Adipocyte (in vitro differentiated cells): ENCODE results near the gene CCNC.

Experiments
- DNase-seq: peaks from one replicate; pipeline ENCODE4 v3.0.0-alpha.2; 2015; ENCODE audit warnings: low read depth
- H3K27me3 ChIP-seq: replicated peaks from 2 replicates; pipeline ENCODE4 v1.7.0; 2013; ENCODE audit warnings: mild to moderate bottlenecking, low read length, moderate library complexity; ENCODE audit not compliant: control insufficient read depth, insufficient read depth
- H3K36me3 ChIP-seq: 2 replicates; pipeline ENCODE4 v1.7.0; 2013; ENCODE audit warnings: low read length, mild to moderate bottlenecking, moderate library complexity; ENCODE audit not compliant: control insufficient read depth, insufficient read depth, severe bottlenecking
- H3K4me1 ChIP-seq: 2 replicates; pipeline ENCODE4 v1.7.0; 2013; ENCODE audit warnings: mild to moderate bottlenecking, low read length, moderate library complexity; ENCODE audit not compliant: control insufficient read depth, insufficient read depth
- H3K4me3 ChIP-seq: 2 replicates; pipeline ENCODE4 v1.7.0; 2013; ENCODE audit warnings: mild to moderate bottlenecking, low read length, moderate library complexity
- H3K9ac ChIP-seq: 2 replicates; pipeline ENCODE4 v1.7.0; 2013; ENCODE audit warnings: mild to moderate bottlenecking, low read length, moderate library complexity
- H3K9me3 ChIP-seq: 2 replicates; pipeline ENCODE4 v1.7.0; 2013; ENCODE audit warnings: mild to moderate bottlenecking, low read length, moderate library complexity; ENCODE audit not compliant: control insufficient read depth

Gene CCNC

DNA sequence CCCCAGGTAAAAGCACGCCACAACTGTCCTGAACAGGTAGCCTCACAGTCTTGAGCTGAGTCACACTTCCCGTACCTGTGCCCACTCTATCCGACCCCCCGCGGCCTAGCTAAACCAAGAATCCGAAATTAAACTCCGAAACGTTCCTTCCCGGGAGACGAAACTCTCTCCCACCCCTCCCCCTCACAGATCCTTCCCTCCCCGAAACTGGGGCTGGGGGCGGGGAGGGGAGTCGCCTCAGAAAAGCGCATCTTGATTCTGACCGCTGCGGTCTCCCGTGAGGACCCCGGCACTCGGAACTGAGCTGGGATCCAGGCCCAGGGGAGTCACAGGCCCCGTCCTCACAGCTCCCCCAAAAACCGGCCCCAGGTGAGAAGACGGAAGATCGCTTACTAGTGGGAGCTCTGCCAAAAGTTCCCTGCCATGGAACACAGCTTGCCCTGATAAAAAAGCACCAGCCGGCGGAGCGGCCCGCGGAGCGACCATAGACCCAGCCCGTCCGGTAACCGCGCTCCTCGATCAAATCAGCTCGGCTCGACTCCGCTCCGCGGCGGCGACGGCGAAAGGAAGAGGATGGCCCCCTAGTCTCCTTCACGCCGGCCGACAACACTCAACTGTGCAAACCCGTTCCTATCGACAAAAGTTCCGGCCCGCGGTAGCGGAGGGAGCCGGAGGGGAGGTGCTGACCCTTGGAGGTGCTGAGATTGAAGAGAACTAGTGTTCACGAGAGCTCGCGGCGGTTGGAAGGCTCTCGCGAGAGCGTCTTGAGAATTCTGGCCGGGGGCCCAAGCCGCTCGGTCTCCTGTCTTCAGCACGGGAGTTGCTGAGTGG is at the start of gene CCNC:
TSS of gene CCNC (minus strand) at position 558 of the 831 bp plus-strand sequence. CDS start at position 425, 133 bp downstream.
- no peaks in the 10 kb centered on the region for H3K36me3 ChIP-seq
- H3K9ac ChIP-seq = peak within 1 kb of the TSS; percentile 97
- H3K27me3 ChIP-seq = no peaks in the 10 kb centered on the region
- peak; percentile 97 for DNase-seq
- no peaks in the 10 kb centered on the region for H3K9me3 ChIP-seq
- H3K4me3 ChIP-seq = peak within 1 kb of the TSS; percentile 99
- H3K4me1 ChIP-seq = peaks cover 31% of the 10 kb centered on the region

- no peak overlapping the region for H3K4me3 ChIP-seq
- DNase-seq = no peak
- H3K9me3 ChIP-seq = peaks cover 7% of the 10 kb centered on the region
- no peaks in the 10 kb centered on the region for H3K36me3 ChIP-seq
- H3K4me1 ChIP-seq = no peaks in the 10 kb centered on the region
- no peak overlapping the region for H3K9ac ChIP-seq
- peaks cover 89% of the 10 kb centered on the region for H3K27me3 ChIP-seq
These were observed 48.7 kb upstream of the CCNC start for GRCh38 chr6:99617131-99617530.

GRCh38 chr6:99614430-99615186 is 46.1 kb upstream of the CCNC start:
- H3K4me1 ChIP-seq = no peaks in the 10 kb centered on the region
- DNase-seq = no peak

DNA sequence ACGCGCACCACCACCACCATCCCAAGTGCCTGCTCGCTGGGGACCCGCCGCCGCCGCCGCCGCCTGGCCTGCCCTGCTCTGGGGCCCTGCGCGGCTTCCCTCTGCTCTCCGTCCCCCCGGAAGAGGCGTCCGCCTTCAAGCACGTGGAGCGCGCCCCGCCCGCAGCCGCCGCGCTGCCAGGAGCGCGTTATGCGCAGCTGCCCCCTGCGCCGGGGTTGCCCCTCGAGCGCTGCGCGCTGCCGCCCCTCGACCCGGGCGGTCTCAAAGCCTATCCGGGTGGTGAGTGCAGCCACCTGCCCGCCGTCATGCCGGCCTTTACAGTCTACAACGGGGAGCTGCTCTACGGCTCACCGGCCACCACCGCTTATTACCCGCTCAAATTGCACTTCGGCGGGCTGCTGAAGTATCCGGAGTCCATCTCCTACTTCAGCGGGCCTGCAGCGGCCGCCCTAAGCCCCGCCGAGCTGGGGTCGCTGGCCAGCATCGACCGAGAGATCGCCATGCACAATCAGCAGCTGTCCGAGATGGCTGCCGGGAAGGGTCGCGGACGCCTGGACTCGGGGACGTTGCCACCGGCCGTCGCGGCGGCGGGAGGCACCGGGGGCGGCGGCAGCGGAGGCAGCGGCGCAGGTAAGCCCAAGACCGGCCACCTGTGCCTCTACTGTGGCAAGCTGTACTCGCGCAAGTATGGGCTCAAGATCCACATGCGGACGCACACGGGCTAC is 45.4 kb upstream of the CCNC start:
- DNase-seq = no peak
- no peaks in the 10 kb centered on the region for H3K36me3 ChIP-seq
- no peak overlapping the region for H3K9ac ChIP-seq
- H3K4me1 ChIP-seq = no peaks in the 10 kb centered on the region
- H3K9me3 ChIP-seq = peaks cover 7% of the 10 kb centered on the region
- peak overlapping the region; percentile 58 for H3K4me3 ChIP-seq
- peaks cover 93% of the 10 kb centered on the region for H3K27me3 ChIP-seq

More at GRCh38 chr6:99614430-99615186, 46.1 kb upstream of the CCNC start:
- Histone ChIP-seq H3K9me3 (peaks cover 7% of the 10 kb centered on the region), H3K4me3 (peak overlapping the region; percentile 18), H3K9ac (no peak overlapping the region), H3K27me3 (peaks cover 93% of the 10 kb centered on the region), H3K36me3 (no peaks in the 10 kb centered on the region)

DNA sequence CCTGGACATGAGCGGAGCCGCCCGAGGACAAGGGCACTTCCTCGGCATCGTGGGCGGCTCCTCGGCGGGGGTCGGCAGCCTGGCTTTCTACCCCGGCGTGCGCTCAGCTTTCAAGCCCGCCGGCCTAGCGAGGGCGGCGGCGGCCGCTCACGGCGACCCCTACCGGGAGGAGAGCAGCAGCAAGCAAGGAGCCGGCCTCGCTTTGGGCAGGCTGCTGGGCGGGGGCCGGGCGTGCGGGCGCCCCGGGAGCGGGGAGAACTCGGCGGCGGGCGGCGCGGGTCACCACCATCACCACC is 44.9 kb upstream of the CCNC start:
- Histone ChIP-seq H3K27me3 (peaks cover 93% of the 10 kb centered on the region), H3K4me1 (no peaks in the 10 kb centered on the region), H3K9ac (no peak overlapping the region), H3K36me3 (no peaks in the 10 kb centered on the region), H3K9me3 (peaks cover 4% of the 10 kb centered on the region), H3K4me3 (peak overlapping the region; percentile 48)
- DNase-seq = peak; percentile 26

DNA sequence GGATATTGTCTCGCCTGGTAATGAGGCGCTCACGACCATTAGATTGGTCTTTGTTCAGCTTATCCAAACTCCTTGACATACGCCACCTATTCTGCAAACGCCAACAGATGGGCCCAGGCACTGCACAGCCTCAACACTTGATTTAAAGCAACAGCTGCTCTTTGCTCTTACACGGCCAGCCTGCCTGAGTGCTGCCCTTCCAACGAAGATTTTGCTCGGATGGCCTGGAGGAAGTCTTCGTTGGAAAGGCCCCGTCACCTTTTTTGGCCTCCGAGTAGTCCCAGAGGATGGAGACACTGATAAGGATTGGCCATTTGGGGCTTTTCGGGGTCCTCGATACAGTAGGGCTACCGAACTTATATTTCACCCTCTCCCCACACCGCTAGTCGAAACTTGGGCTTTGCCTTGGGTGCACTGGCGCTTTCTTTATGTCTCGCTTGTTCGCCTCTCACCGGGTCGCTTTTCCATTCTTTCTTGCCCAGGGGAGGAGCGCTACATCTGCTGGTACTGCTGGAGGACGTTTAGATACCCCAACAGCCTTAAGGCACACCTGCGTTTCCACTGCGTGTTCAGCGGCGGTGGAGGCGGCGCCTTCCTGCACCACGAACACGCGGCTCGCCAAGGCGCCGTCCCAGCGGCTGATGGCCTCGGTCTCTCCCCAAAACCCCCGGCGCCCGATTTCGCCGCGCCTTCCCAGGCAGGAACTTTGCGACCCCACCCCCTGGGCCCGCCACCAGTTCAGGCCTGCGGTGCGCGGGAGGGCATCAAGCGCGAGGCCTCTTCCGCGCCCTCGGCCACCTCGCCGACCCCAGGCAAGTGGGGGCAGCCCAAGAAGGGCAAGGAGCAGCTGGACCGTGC is 44.3 kb upstream of the CCNC start:
- Histone ChIP-seq H3K9me3 (no peaks in the 10 kb centered on the region), H3K4me3 (peak overlapping the region; percentile 48), H3K36me3 (no peaks in the 10 kb centered on the region), H3K4me1 (no peaks in the 10 kb centered on the region), H3K9ac (no peak overlapping the region), H3K27me3 (peaks cover 93% of the 10 kb centered on the region)
- no peak for DNase-seq

- Histone ChIP-seq H3K9me3 (peaks cover 2% of the 10 kb centered on the region), H3K9ac (no peak overlapping the region), H3K4me3 (no peak overlapping the region), H3K4me1 (no peaks in the 10 kb centered on the region), H3K27me3 (peaks cover 93% of the 10 kb centered on the region), H3K36me3 (no peaks in the 10 kb centered on the region)
- no peak for DNase-seq
These were observed 42.7 kb upstream of the CCNC start for GRCh38 chr6:99611148-99611547.

- no peaks in the 10 kb centered on the region for H3K4me1 ChIP-seq
- no peak for DNase-seq
- H3K36me3 ChIP-seq = no peaks in the 10 kb centered on the region
- H3K27me3 ChIP-seq = peaks cover 93% of the 10 kb centered on the region
- no peak overlapping the region for H3K4me3 ChIP-seq
- H3K9ac ChIP-seq = no peak overlapping the region
- peaks cover 8% of the 10 kb centered on the region for H3K9me3 ChIP-seq
These were observed 41.5 kb upstream of the CCNC start for GRCh38 chr6:99609905-99610489.

- H3K9ac ChIP-seq = no peak overlapping the region
- H3K27me3 ChIP-seq = peaks cover 93% of the 10 kb centered on the region
- peaks cover 10% of the 10 kb centered on the region for H3K9me3 ChIP-seq
- H3K4me1 ChIP-seq = peaks cover 5% of the 10 kb centered on the region
- no peaks in the 10 kb centered on the region for H3K36me3 ChIP-seq
- H3K4me3 ChIP-seq = no peak overlapping the region
- no peak for DNase-seq
These were observed 40.5 kb upstream of the CCNC start for GRCh38 chr6:99608886-99609482.
